NCI-H2029 (cell line): ENCODE data around the gene GDPD1.
A peak's percentile ranks its signal among the peaks of the same experiment; 100 is the strongest.
"Not testable (repeated sequence)": the region's sequence is repeated elsewhere in the genome, so short reads cannot be mapped to it uniquely, and the experiment has no call there.

Experiments
- DNase-seq: peaks from one replicate; lab custom pipeline; 2025; lab: John Stamatoyannopoulos, UW

GDPD1 gene

DNA sequence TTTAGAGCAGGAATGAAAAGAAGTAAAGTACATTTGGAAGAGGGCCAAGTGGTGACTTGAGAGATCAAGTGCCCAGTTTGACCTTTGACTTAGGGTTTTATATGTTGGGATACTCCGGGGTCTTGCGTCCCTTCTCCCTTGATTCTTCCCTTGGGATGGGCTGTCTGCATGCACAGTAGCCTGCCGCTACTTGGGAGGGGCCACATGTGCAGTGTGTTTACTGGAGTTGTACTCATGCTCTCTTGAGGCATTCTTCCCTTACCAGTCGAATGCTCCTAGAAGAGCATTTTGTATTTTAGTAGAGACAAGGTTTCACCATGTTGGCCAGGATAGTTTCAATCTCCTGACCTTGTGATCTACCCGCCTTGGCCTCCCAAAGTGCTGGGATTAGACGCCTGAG lies 23.8 kb downstream of the GDPD1 start:
- no peak for DNase-seq

DNA sequence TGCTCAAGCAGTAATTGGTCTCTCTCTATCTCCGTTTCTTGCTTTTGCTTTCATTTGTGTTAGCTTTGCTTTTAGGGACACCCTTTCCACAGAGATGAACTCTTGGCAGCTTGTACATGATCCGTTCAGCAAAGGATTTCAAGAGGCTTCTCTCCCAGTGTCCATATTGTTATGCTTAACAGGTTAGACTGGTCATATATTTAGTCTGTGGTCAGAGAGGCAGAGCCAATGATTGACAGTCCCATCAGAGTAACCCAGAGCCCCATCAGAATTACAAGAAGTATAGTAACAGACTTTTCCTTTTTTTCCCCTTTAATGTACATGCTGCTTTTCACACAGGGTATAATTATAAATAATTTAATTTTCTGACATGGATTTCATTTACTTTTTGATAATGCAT lies 34.4 kb downstream of the GDPD1 start:
- peak; percentile 52 for DNase-seq

DNA sequence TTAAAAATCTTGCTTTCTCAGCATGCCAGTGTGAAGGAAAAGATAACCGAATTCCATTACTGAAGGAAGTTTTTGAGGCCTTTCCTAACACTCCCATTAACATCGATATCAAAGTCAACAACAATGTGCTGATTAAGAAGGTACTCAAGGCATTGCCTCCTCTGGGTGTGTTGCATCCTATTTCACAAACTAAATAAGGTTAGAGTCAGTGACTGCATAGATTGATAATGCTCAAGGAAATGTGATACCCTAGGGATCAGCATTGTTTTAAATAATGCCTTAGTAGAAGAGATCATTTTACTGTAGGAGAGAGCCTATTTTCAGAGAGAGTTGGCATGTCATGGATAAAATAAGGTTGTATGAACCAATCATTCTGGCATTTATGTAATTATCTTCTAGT lies 36.8 kb downstream of the GDPD1 start:
- DNase-seq: peak; percentile 0

DNA sequence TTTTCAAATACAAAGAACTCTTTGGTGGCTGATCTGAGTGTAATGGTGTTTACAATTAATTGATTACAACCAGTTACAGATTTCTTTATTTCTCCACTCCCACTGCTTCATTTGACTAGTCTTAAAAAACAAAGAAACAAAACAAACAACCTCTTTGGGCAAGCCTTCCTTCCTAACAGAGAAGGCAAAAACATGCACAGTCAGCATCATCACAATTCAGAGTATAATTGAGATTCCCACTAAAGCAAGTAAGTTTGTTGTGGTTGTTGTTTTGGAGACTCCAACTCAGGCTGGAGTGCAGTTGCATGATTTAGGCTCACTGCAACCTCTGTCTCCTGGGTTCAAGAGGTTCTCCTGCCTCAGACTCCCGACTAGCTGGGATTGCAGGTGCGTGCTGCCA lies 40.4 kb downstream of the GDPD1 start:
- no peak for DNase-seq

DNA sequence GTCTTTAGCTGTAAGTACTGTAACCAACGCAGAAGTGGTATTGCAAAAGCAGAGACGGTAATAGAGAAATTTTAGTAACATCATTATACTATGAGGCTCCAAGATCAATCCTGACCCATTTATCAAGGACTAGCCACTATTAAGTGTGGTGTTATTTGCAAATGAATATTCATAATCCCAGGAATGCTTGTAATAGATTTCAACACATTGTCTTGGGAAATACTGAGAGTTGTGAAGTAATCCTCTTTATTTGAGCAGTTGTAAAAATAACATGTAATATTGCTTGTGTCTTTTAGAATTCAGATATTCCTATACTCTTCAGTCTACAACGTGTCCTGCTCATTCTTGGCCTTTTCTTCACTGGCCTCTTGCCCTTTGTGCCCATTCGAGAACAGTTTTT lies 46.4 kb downstream of the GDPD1 start:
- DNase-seq: no peak

DNA sequence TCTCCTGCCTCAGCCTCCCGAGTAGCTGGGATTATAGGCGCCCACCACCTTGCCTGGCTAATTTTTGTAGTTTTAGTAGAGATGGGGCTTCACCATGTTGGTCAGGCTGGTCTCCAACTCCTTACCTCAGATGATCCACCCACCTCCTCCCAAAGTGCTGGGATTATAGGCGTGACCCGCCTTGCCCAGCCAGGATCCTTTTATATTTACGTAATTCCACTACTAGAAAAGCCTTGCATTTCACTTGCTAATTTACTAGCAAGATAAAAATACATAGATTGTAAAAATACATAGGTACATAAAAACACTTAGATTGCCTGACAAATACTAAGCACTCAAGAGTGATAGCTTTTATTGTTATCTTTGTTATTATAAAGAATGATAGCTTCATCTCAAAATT lies 47.5 kb downstream of the GDPD1 start:
- DNase-seq: no peak

DNA sequence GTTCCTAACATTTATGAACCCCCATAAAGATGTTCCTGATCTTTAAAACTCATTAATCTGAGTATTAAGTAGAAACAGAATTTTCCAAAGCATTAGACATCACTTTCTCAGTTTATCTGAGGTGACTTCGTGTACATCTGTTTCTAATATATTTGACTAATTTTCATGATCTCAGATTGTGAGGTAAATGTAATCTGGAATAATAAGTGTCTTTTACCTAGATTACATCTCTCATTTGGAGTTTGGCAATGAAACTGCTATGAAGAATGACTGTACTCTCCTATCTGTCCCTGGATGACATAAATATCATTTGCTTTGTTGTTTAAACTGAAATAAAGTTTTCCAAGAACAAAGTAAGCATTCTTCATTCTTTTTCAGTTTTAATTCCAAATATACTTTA lies 55.3 kb downstream of the GDPD1 start:
- DNase-seq: no peak

DNA sequence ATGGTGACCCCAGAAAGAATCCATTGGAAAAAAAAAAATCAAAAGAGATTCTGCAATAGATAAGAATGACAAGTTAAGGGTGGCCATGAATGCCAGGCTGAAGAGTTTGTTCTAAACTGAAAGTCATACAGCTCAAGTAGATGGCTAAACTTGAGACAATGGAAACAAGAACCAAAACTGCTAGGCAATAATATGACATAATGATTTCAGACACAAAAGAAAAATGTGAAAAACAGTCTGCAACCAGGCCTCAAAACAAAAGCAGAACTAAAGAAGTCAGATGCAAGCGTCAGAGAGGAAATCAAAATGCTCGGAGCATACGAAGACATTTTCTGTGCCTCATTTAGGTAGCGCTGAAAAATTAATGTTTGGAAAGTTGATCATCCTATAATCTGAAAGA lies 56.7 kb downstream of the GDPD1 start:
- no peak for DNase-seq

DNA sequence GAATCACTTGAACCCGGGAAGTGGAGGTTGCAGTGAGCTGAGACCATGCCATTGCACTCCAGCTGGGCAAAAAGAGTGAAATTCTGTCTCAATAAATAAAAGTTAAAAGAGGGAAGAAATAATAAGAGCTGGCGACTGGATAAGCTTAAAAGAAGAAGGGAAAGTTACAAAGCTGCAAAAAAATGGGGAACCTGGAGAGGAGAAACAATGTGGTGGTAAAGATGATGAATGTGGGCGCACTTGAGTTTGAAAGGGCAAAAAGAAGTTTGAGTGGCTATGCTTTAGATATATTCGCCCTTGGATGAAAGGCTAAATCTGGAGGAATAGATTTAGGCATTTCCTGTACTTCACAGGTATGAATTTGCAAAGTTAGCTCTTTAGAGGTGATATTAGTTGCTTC lies 58.1 kb downstream of the GDPD1 start:
- DNase-seq: no peak

DNA sequence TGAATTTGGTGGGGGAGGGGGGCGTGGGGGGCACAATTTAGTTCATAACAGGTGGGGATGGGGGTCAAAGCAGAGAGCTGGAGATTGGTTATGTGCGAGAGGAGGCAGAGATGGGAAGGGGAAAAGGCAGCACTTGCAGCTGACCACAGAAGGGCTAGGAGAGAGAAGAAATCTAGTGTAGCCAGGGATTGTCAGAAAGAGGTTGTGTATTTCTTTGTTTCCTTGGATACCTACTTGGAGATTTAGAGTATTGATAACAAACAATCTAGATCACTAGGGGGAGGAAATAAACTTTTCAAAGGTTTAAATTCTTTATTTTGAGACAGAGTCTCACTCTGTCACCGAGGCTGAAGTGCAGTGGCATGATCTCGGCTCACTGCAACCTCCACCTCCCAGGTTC lies 64.0 kb downstream of the GDPD1 start:
- DNase-seq: no peak

DNA sequence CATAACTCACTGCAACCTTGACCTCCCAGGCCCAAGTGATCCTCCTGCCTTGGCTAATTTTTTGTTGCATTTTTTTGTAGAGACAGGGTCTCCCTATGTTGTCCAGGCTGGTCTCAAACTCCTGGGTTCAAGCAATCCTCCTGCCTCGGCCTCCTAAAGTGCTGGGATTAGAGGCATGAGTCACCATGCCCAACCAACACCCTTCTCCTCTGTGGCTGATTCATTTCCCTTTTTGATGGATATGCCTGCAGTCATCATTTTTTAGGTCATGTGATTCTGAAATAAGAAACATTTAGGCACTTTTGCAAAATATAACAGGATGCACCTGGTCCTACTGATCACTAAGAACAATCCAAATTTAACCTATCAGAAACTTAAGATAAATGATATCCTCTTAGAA lies 67.1 kb downstream of the GDPD1 start:
- DNase-seq: no peak

DNA sequence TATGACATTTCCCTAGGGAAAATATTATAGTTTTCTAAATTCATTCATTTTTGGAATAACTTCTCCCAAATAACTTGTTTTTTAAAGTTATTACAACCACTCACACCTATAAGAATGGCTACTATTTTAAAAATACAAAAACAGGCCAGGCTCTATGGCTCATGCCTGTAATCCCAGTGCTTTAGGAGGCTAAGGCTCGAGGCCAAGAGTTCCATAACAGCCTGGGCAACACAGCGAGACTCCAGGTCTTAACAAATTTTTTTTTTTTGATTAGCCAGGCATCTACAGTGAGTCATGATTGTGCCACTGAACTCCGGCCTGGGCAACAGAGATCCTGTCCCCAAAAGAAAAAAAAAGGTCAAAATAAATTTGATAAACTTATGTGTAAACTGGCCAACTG lies 67.6 kb downstream of the GDPD1 start:
- no peak for DNase-seq

DNA sequence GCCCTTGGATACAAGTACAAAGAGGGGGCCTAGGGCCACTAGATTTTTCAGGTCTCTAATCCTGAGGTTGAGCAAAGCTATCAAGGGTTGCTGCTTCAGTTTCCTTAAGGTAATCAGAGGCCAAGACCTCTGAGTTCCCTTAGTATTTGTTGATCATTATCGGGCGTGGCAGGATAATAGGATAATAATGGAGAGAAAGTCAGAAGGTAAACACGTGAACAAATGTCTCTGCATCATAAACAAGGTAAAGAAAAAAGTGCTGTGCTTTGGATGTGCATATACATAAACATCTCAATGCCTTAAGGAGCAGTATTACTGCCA lies 69.6 kb downstream of the GDPD1 start:
- no peak for DNase-seq

DNA sequence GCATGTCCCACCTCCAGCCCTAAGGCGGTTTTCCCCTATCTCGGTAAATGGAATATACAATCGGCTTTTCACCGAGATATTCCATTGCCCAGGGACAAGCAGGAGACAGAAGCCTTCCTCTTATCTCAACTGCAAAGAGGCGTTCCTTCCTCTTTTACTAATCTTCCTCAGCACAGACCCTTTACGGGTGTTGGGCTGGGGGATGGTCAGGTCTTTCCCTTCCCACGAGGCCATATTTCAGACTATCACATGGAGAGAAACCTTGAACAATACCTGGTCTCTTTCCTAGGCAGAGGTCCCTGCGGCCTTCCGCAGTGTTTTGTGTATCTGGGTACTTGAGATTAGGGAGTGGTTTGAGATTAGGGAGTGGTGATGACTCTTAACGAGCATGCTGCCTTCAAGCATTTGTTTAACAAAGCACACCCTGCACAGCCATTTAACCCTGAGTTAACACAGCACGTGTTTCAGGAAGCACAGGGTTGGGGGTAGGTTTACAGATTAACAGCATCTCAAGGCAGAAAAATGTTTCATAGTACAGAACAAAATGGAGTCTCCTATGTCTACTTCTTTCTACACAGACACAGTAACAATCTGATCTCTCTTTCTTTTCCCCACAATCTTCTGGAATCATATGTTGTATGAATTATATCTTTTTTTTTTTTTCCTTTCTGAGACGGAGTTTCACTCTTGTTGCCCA lies 70.1 kb downstream of the GDPD1 start:
- DNase-seq: peak; percentile 45

DNA sequence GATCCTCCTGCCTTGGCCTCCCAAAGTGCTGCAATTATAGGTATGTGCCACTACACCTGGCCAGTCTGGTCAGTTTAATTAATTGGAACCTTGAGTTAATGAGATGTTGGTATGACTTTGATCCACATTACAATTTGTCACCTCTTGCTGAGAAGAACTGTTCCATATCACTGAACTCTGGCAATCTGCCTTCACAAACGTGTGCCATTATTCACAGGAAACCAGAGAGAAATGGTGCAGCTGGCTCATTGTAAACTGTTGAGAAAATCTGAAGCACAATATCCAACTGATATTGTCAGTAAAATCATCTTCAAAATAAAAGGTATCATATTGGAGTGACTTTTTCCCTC lies 71.8 kb downstream of the GDPD1 start:
- DNase-seq: peak; percentile 15

DNA sequence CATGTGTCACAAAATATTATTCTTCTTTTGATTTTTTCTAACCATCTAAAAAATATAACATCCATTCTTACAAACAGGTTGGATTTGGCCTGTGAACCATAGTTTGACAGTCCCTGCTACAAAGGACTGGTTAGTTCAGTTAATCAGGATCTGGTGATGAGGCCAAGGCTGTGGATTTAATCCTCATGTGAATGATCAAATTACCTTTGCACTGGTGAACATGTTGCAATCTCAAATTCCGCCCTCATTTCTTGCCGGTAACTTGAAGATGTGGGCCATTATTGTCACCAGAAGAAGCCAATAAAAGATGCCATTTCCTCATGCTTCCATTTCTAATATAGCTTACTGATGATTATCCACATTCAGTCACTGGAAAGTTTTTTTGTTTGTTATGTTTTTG lies 75.9 kb downstream of the GDPD1 start:
- no peak for DNase-seq

DNA sequence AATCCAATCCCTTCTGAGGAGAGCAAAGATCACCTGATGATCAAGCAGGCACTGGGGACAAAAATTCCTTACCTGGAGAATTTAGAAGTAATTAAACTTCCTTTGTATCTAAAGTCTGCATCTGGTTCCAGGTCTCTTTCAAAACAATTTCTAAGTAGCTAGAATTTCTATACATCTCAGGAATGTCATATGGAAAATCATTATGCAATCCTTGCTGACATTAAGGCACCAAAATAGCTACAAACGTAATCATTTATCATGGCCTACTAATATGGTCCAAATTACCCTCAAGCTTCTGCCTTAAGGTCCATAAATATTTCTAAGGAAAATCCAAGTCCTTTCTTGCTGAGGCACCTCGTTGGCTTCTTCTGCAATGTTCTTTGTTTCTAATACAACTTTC lies 78.2 kb downstream of the GDPD1 start:
- no peak for DNase-seq

DNA sequence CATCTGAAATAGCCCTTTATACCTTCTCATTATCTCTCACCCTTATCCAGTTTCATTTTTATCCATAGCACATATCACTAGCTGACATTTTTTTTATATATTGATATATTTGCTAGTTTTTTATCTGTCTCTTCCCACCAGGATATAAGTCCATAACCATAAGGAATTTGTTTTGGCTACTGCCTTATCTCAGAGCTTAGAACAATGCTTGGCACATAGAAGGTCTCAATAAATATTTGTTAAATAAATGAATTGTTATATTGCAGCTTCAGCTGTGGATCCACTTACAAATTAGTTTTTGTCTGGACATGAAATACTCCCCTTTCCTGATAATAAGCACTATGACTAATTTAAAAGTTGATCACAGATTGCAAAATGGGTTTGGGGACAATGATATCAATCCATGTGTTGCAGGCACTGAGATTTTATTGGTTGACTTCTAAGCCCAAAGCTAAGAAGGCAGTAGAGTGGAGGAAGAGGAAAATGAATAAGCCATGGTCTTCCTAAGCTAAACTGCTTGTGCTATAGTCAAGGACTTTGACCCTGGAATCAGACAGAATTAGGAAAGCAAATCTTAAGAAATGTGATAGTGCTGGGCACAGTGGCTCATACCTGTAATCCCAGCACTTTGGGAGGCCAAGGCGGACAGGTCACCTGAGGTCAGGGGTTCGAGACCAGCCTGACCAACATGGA lies 79.2 kb downstream of the GDPD1 start:
- DNase-seq: no peak

DNA sequence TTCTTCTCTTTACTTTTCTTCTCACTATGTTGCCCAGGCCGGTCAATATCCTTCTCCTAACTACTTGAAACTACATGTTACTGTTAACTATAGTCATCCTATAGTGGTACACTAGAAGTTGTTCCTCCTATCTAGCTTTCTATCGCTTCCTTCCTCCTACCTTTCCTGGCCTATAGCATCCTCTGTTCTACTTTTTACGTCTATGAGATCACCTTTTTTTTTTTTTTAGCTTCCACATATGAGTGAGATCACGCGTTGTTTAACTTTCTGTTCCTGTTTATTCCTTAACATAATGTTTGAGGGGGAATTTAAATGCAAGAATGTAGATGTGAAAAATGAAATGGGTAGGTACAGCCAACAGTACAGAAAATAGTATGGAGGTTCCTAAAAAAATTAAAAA lies 80.6 kb downstream of the GDPD1 start:
- DNase-seq: no peak

DNA sequence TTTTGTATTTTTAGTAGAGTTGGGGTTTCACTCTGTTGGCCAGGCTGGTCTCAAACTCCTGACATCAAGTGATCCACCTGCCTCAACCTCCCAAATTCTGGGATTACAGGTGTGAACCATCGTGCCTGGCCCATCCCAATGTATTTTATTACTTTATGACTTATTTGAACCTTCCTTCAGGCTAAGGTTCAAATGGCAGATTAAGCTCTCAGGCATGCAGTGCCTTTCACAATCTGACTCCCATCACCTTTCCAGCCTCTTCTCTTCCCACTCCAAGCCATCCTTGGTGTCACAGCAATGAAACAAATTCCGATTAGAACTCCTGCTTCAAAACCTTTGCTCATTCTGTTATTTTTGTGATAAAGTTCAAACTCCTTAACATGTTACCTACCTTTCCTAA lies 84.5 kb downstream of the GDPD1 start:
- DNase-seq: no peak

DNA sequence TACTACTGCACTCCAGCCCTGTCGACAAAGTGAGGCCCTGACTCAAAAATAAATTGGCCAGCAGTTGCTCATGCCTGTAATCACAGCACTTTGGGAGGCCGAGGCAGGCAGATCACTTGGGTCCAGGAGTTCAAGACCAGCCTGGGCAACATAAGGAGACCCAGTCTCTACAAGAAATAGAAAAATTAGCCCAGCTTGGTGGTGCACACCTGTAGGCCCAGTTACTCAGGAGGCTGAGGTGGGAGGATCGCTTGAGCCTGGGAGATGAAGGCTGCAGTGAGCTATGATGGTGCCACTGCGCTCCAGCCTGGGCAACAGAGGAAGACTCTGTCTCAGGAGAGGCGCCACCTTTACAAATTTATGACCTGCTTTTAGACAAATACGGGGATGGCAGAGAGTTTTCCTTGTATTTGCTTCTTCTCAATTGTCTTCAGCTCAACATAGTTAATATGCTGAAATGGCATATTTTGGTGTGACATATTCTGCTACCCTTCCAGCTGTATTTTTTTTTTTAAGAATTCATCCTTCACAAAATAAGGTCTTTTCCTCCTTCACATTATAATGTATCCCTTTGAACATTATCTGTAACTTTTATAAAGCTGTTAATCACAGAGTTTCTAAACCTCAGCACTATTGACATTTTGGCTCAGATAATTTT lies 90.1 kb downstream of the GDPD1 start:
- DNase-seq: no peak

DNA sequence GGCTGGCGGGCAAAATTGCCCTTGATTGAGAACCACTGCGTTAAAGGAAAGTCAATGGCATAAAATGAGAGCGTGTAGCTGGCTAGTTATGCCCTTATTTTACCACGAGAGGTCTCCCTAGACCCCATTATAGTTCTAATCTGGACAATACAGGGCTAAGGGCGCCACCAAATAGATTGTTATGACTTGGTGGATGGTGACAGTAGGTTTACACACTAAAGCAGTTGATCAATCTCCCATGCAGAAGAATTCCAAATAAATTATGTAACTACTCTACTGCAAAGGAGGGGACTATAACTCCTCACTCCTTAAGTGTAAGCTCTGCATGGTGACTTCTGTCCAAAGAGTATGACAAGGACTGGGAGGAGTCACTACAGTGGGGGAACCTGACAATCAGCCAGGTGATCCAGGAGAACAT lies 90.7 kb downstream of the GDPD1 start:
- peak; percentile 24 for DNase-seq

DNA sequence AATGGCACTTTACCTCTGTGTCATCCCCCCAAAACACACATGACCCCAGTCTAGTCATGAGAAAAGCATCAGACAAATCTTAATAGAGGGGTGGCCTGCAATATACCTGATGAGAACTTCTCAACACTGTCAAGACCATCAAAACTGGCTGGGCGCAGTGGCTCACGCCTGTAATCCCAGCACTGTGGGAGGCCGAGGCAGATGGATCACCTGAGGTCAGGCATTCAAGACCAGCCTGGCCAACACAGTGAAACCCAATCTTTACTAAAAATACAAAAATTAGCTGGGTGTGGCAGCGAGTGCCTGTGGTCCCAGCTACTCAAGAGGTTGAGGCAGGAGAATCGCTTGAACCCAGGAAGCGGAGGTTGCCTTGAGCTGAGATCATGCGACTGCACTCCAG lies 91.2 kb downstream of the GDPD1 start:
- not testable (repeated sequence) for DNase-seq

DNA sequence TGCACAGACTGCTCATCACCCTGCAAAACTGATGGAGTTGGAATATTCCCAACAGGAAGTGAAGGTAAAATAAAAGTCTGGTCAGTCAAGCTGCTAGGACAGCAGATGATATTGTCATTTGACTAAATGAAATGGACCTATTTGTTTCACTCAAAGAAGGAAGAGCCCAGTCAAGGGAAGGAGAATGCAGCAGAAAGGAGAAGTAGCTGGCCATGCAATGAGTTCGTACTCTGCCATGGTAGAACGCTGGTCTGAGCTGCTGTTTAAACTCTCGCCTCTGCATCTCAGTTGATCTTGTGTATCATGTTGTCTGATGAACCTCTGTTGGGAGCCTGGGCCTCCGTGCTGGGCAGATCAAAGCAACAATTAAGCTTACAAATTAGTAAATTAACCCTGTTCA lies 95.6 kb downstream of the GDPD1 start:
- DNase-seq: no peak
